T-cell (primary cell): ENCODE results near the gene GPATCH2L. TPM values are rescaled to one million over a fixed set of nuclear protein-coding genes. Genes with fewer than 3 reads are reported as not detected.

Experiments used
- ATAC-seq, 4 experiments: fragments of 200-7000 bp in 3 of 4; fragments of 150-1000 bp in 1 of 4; cut with Tn5 transposase; replicated peaks in 1 of 4; 1 replicate in 3 of 4; 2 replicates in 1 of 4; pipeline ENCODE4 v1.10.0; 2021; ENCODE audit warnings: moderate library complexity in 3 of 4, mild to moderate bottlenecking in 2 of 4, moderate number of reproducible peaks in 1 of 4
- CTCF ChIA-PET, 2 donors: fragments of 300-600 bp; sonication (Branson Sonifier 250); formaldehyde crosslinking; loops; one replicate each; lab custom pipeline; 2022; ENCODE audit warnings: antibody characterized with exemption in 2 of 2; lab: Charles Lee
- POLR2A ChIA-PET, 2 donors: fragments of 300-600 bp; sonication (Branson Sonifier 250); formaldehyde crosslinking; loops; one replicate each; lab custom pipeline; 2022; ENCODE audit warnings: antibody characterized with exemption in 2 of 2; lab: Charles Lee
- DNase-seq, 35 experiments: peaks; one replicate each; pipeline versions ENCODE4 v3.0.0 to v3.0.0-alpha.2; 2013 to 2023
- H3K27ac ChIP-seq: one replicate; pipeline ENCODE4 v1.5.1; 2013; ENCODE audit warnings: low read length
- H3K27me3 ChIP-seq, 2 experiments: replicated peaks in 1 of 2; 1 replicate in 1 of 2; 2 replicates in 1 of 2; pipeline versions ENCODE4 v1.6.1 to v1.7.0; 2013; ENCODE audit warnings: low read length in 1 of 2, mixed read lengths in 1 of 2; ENCODE audit not compliant: control insufficient read depth in 2 of 2, insufficient read depth in 2 of 2; ENCODE audit errors: extremely low read depth in 1 of 2
- H3K36me3 ChIP-seq, 2 donors: 1 replicate in 1 of 2; 2 replicates in 1 of 2; pipeline versions ENCODE4 v1.6.1 to v1.7.0; 2013; ENCODE audit warnings: low read length in 1 of 2; ENCODE audit not compliant: control insufficient read depth in 2 of 2, insufficient read depth in 1 of 2; ENCODE audit errors: extremely low read depth in 1 of 2
- H3K4me1 ChIP-seq, 2 experiments: 1 replicate in 1 of 2; 2 replicates in 1 of 2; pipeline versions ENCODE4 v1.6.1 to v1.7.0; 2013; ENCODE audit warnings: low read length in 2 of 2, mixed read lengths in 1 of 2; ENCODE audit not compliant: insufficient read depth in 2 of 2, control insufficient read depth in 1 of 2; ENCODE audit errors: extremely low read depth in 1 of 2
- H3K4me3 ChIP-seq, 2 donors: 1 replicate in 1 of 2; 2 replicates in 1 of 2; pipeline versions ENCODE4 v1.5.1 to v1.7.0; 2013; ENCODE audit warnings: mild to moderate bottlenecking in 2 of 2, low read length in 1 of 2, moderate library complexity in 1 of 2; ENCODE audit not compliant: control insufficient read depth in 1 of 2; ENCODE audit errors: extremely low read depth in 1 of 2
- H3K9me3 ChIP-seq: 2 replicates; pipeline ENCODE4 v1.7.0; 2013
- H3K27ac Mint-ChIP-seq, 2 donors: one replicate each; pipeline ENCODE4 v1.8.0; 2020 to 2021; ENCODE audit warnings: mild to moderate bottlenecking in 2 of 2, mixed read lengths in 2 of 2
- H3K27me3 Mint-ChIP-seq, 2 donors: one replicate each; pipeline ENCODE4 v1.8.0; 2021 to 2022; ENCODE audit warnings: mixed read lengths in 2 of 2
- H3K36me3 Mint-ChIP-seq: one replicate; pipeline ENCODE4 v1.8.0; 2021; ENCODE audit warnings: mixed read lengths
- H3K4me1 Mint-ChIP-seq, 3 donors: one replicate each; pipeline ENCODE4 v1.8.0; 2020 to 2022; ENCODE audit warnings: mixed read lengths in 3 of 3, mild to moderate bottlenecking in 1 of 3
- H3K4me3 Mint-ChIP-seq, 3 donors: one replicate each; pipeline ENCODE4 v1.8.0; 2020 to 2022; ENCODE audit warnings: mild to moderate bottlenecking in 3 of 3, mixed read lengths in 3 of 3, moderate library complexity in 3 of 3
- H3K9me3 Mint-ChIP-seq, 3 donors: one replicate each; pipeline ENCODE4 v1.8.0; 2020 to 2022; ENCODE audit warnings: mixed read lengths in 3 of 3
- WGBS: methylation state at CpG from one replicate; pipeline ENCODE4 v1.1.5; 2013; ENCODE audit warnings: missing lambda C conversion rate; ENCODE audit not compliant: insufficient coverage; 5-methylcytosine and 5-hydroxymethylcytosine counted together
- total RNA-seq, 35 experiments: library from RNA in 6 of 35; stranded (reverse) in 6 of 35; fragments of 120-200 nt in 1 of 35; gene quantifications; one replicate each; pipeline versions ENCODE4 v1.2.1 to v1.2.4 and lab custom pipeline; 2013 to 2026

The GPATCH2L gene
- total RNA-seq, 5 donors from 2014 or later (not counting 1 experiment from before 2014, with no cell fraction given) = 58.5 to 74.6 (median 72.1) TPM

DNA sequence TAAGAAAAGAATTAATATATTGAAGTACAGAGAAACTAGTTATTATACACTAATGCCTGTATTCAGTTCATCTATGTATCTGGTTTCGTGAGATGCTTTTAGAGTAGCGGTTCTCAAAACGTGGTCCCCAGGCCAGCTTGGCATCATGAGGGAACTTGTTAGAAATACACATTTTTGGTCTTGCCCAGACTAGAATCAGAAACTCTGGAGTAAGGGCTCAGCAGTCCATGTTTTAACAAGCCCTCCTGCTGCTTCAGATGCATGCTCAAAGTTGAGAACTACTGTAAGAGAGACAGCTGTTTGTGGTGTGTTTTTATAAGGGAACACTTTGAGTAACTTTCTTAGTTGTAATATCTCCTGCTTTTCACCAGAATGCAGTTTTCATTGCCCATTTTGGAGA is 18.1 kb downstream of the GPATCH2L start:
- Histone ChIP-seq H3K36me3 (peaks cover 6 to 50% of the 10 kb centered on the region in 2 donors), H3K27ac (no peak overlapping the region), H3K4me3 (no peak overlapping the region), H3K9me3 (no peaks in the 10 kb centered on the region), H3K27me3 (no peaks in the 10 kb centered on the region), H3K4me1 (no peaks in the 10 kb centered on the region)
- Mint-ChIP-seq H3K36me3 (peaks cover 66% of the 10 kb centered on the region), H3K4me1 (peaks cover 10 to 28% (median 20%) of the 10 kb centered on the region in 3 donors), H3K27ac (no peak overlapping the region), H3K27me3 (no peaks in the 10 kb centered on the region), H3K9me3 (no peaks in the 10 kb centered on the region), H3K4me3 (no peak overlapping the region)
- ChIA-PET CTCF (interaction anchor here in 1 of 2 donors (0.6 kb wide), 1 partner anchor 299 kb away, joined by 6 read pairs; no protein-coding TSS in a partner anchor), POLR2A (no interaction called here)
- ATAC-seq (no peak), DNase-seq (no peak)
- 100% methylated on average over 1 of the region's 3 CpGs for WGBS

DNA sequence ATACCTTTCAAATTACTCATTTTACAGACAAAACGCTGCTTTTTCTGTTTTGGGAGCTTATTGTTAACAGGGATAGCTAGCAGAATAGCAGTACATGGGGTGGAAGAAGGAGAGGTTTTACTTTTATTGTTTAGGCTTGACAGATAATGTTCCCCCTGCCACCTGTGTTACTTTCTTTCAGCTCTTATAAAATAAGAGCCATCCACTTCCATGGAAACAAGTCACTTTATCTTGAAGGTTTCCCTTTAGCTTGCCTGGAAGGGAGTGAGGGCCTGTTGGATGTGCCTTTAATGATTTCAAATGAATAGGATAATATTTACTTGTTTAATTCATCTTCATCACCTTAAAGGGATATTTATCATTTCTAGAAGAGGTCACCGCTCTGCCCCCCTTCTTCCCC is 23.3 kb downstream of the GPATCH2L start:
- ATAC-seq = no peak
- Mint-ChIP-seq H3K27me3 (no peaks in the 10 kb centered on the region), H3K36me3 (peaks cover 67% of the 10 kb centered on the region), H3K4me3 (no peak overlapping the region), H3K27ac (no peak overlapping the region), H3K9me3 (no peaks in the 10 kb centered on the region), H3K4me1 (peaks cover 0 to 13% (median 0%) of the 10 kb centered on the region in 3 donors)
- Histone ChIP-seq H3K27me3 (no peaks in the 10 kb centered on the region), H3K4me3 (no peak overlapping the region), H3K4me1 (no peaks in the 10 kb centered on the region), H3K27ac (no peak overlapping the region), H3K36me3 (peaks cover 6 to 44% of the 10 kb centered on the region in 2 donors), H3K9me3 (no peaks in the 10 kb centered on the region)
- CTCF ChIA-PET = interaction anchor here in 1 of 2 donors (0.6 to 1.1 kb wide), 2 partner anchors 142 to 471 kb away, joined by 3 to 11 read pairs; no protein-coding TSS in a partner anchor
- no peak for DNase-seq
- no CpG with 5 or more reads among the region's 2 CpGs for WGBS
- POLR2A ChIA-PET = interaction anchor here (0.5 to 1.1 kb wide), 2 partner anchors 23 to 778 kb away, joined by 3 read pairs; partner anchors contain the start of gene GPATCH2L (in 1 of the 2)

DNA sequence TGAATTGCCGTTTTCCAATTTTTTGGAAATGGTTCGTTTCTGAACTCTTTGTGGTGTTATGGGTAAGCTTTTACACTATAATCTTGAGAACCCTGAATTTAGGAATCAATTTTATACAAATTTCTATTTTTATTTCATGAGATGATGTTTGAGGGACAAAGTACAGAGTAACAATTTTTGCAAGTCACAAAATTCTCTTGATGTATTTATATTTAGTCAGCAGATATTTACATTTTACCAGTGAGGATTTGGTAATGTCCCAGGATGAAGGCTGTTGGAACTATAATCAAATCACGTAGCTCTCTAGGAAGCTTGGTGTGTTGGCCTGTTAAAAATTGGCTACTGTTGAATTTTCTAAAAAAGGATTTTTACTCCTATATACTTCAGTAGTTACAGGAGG is 24.2 kb downstream of the GPATCH2L start:
- Histone ChIP-seq H3K9me3 (no peaks in the 10 kb centered on the region), H3K4me1 (no peaks in the 10 kb centered on the region), H3K27me3 (no peaks in the 10 kb centered on the region), H3K27ac (no peak overlapping the region), H3K36me3 (peaks cover 6 to 53% of the 10 kb centered on the region in 2 donors), H3K4me3 (no peak overlapping the region)
- Mint-ChIP-seq H3K27ac (no peak overlapping the region), H3K4me3 (no peak overlapping the region), H3K27me3 (no peaks in the 10 kb centered on the region), H3K9me3 (no peaks in the 10 kb centered on the region), H3K36me3 (peaks cover 67% of the 10 kb centered on the region), H3K4me1 (peaks cover 0 to 5% (median 0%) of the 10 kb centered on the region in 3 donors)
- ChIA-PET POLR2A (interaction anchor here in 1 of 2 donors (1.1 kb wide), 1 partner anchor 24 kb away, joined by 3 read pairs; the partner anchor contains the start of gene GPATCH2L), CTCF (interaction anchor here in 1 of 2 donors (0.6 kb wide), 1 partner anchor 143 kb away, joined by 11 read pairs; no protein-coding TSS in a partner anchor)
- ATAC-seq (no peak), DNase-seq (no peak)
- WGBS = no CpG with 5 or more reads among the region's 3 CpGs

DNA sequence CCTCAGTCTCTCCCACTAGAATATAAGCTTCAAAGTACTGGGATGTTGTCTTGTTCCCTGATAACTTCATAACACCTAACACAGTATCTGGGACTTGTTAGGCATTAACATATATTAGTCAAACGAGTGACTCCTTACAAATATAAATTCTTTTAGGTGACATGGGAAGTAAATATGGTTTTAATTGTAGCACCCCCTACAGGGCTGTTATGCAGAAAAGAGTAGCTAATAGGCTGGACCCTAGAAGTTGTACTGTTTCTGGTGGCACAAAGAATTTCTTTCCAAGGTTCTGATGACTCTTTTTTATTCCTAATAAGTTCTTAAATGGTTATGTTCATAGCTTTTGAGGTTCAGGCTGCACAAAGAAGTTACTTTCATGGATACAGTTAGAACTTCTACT is 29.8 kb downstream of the GPATCH2L start:
- Mint-ChIP-seq H3K27me3 (no peaks in the 10 kb centered on the region), H3K4me3 (no peak overlapping the region), H3K27ac (no peak overlapping the region), H3K36me3 (peaks cover 67% of the 10 kb centered on the region), H3K4me1 (peaks cover 4 to 14% (median 14%) of the 10 kb centered on the region in 3 donors), H3K9me3 (no peaks in the 10 kb centered on the region)
- H3K27me3 ChIP-seq = no peaks in the 10 kb centered on the region
- CTCF ChIA-PET = interaction anchor here (0.5 to 1.0 kb wide), 4 partner anchors 53 to 949 kb away, joined by 3 to 4 read pairs (median 4); no protein-coding TSS in a partner anchor
- no CpG with 5 or more reads among the region's 1 CpG for WGBS
- H3K4me3 ChIP-seq = no peak overlapping the region
- no peak overlapping the region for H3K27ac ChIP-seq
- ATAC-seq = no peak
- H3K4me1 ChIP-seq = no peaks in the 10 kb centered on the region
- peaks cover 0 to 66% of the 10 kb centered on the region in 2 donors for H3K36me3 ChIP-seq
- peak in 1 of 35 experiments; percentile 16 for DNase-seq
- H3K9me3 ChIP-seq = no peaks in the 10 kb centered on the region
- POLR2A ChIA-PET = interaction anchor here in 1 of 2 donors (0.6 kb wide), 1 partner anchor 20 kb away, joined by 3 read pairs; no protein-coding TSS in a partner anchor

DNA sequence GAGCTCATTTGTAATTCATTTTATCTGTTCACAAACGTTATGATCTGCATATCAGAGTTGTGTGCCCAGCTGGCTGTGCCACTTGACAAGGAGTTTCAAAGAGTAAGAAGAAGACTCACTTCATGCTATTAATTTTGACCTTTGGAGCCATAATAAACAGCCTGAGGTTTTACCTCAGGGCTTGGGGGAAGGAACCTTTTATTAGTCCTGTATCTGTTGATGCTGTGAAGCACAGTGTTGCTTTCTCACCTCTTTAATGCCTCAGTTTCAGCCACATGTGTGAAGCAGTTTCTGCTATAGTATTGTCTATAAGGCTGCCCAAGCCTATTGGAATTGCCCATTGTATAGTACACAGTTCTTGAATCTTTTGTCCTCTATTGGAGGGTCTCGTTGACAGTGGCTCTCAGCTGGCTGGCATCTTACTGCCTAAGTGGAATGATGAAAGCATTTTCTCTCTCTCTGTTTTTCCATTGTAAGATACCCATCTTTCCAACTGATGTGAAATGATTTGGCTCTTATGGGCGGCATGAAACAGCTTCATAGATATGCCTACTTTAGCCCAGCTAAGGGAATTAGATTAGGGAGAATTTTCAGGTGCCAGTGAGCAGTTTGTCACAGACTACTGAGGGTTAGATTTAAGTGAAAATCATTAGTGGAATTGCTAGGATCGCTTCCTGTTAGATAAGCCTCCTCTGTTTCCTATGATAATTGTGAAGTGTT is 34.7 kb downstream of the GPATCH2L start:
- ChIA-PET POLR2A (no interaction called here), CTCF (no interaction called here)
- Mint-ChIP-seq H3K4me3 (no peak overlapping the region), H3K4me1 (peaks cover 16 to 29% (median 16%) of the 10 kb centered on the region in 3 donors), H3K9me3 (no peaks in the 10 kb centered on the region), H3K27me3 (no peaks in the 10 kb centered on the region), H3K36me3 (peaks cover 61% of the 10 kb centered on the region), H3K27ac (no peak overlapping the region)
- H3K27ac ChIP-seq = no peak overlapping the region
- H3K36me3 ChIP-seq = peaks cover 0 to 46% of the 10 kb centered on the region in 2 donors
- ATAC-seq (no peak), DNase-seq (no peak)
- no peak overlapping the region for H3K4me3 ChIP-seq
- no peaks in the 10 kb centered on the region for H3K9me3 ChIP-seq
- no peaks in the 10 kb centered on the region for H3K4me1 ChIP-seq
- WGBS = no CpG with 5 or more reads among the region's 4 CpGs
- no peaks in the 10 kb centered on the region for H3K27me3 ChIP-seq

DNA sequence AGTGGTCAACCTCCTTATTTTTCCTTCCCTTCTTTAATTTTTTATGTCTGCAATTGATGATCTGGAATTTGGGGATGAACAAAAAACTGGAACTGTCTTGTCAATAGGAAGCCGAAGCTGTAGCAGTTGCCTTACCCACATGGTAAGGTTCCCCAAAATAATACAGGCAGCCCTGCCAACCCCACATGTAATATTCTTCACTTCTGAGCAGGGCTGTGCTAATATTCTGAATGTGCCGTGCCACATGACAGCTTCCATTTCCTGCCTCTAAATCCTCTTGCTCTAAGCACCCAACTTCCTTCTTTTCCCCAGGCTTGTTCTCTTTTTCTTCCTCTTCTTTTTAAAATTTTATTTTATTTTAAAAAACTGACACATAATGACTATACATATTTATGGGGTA is 39.6 kb downstream of the GPATCH2L start:
- POLR2A ChIA-PET = no interaction called here
- H3K4me3 ChIP-seq = no peak overlapping the region
- Mint-ChIP-seq H3K27me3 (no peaks in the 10 kb centered on the region), H3K36me3 (peaks cover 72% of the 10 kb centered on the region), H3K4me3 (no peak overlapping the region), H3K4me1 (peaks cover 8 to 17% (median 12%) of the 10 kb centered on the region in 3 donors), H3K27ac (no peak overlapping the region), H3K9me3 (no peaks in the 10 kb centered on the region)
- no peaks in the 10 kb centered on the region for H3K9me3 ChIP-seq
- peaks cover 4 to 50% of the 10 kb centered on the region in 2 donors for H3K36me3 ChIP-seq
- H3K4me1 ChIP-seq = no peaks in the 10 kb centered on the region
- no peak overlapping the region for H3K27ac ChIP-seq
- CTCF ChIA-PET = interaction anchor here in 1 of 2 donors (0.6 kb wide), 1 partner anchor 76 kb away, joined by 3 read pairs; no protein-coding TSS in a partner anchor
- DNase-seq (no peak), ATAC-seq (no peak)
- no peaks in the 10 kb centered on the region for H3K27me3 ChIP-seq
- WGBS = 80% methylated on average over 2 of the region's 2 CpGs
